Activated T-cell treated with anti-CD3 and anti-CD28 coated beads for 1 hour (primary cell): ENCODE data around the gene VCAN.

ENCODE experiments used
- DNase-seq: peaks from one replicate; pipeline ENCODE4 v3.0.0-alpha.2; 2020; ENCODE audit warnings: low read depth

Gene VCAN

GRCh38 chr5:83469075-83469474 is 2.5 kb upstream of the VCAN start:
- no peak for DNase-seq

DNA sequence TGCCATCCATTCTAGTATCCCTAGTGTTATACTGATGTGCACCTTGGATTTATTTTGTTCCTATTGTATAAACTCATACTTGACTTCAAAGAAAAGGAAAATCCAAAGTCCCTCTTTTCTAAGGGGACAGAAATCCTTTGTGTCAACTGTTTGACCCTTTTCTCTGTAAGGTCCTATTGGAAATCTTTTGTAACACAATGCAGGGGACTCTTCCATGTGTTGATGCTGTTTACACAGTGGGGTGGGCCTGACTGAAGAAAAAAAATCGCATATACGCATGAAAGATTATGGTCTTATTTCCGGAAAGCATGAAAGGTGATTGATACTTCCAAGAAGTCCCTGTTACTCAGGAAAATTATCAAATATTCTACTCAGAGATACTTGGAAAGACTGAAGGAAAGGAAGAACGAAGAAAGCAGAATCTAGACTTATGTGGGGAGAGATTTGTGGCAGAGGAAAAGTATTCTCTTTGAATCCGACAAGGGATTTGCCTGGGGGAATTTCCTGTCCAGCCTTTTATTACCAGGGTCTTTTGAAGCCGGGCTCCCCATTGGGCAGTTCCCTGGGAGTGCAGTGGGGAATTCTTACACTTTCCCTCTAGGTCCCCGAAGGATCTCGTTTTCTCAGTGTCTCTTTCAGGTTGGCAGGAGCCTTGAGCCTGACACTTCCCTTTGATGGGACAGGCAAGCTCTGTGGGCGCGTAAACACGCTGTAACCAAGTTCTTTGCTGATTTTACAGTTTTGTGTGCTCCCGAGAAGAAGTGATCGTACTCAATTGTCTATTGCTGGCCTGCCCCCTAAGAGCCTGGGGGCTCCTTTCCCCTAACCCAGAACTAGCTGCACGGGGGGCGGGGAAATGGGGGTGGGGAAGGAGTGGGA is 779 bp upstream of the VCAN start:
- DNase-seq, result no peak

DNA sequence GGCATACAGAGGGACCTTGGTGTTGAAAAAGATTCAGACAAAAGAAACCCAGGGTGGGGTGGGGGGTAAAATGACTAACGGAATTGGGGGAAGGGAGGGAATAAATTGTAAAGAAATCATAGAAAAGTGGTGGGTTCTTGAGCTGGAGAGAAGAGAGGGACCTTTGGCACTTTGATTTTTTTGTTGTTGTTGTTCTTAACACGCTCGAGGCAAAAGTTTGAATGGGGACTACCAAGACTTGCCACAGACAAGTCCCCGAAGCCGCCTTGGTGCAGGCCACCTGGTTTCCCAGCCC is 616 bp downstream of the VCAN start:
- no peak for DNase-seq

DNA sequence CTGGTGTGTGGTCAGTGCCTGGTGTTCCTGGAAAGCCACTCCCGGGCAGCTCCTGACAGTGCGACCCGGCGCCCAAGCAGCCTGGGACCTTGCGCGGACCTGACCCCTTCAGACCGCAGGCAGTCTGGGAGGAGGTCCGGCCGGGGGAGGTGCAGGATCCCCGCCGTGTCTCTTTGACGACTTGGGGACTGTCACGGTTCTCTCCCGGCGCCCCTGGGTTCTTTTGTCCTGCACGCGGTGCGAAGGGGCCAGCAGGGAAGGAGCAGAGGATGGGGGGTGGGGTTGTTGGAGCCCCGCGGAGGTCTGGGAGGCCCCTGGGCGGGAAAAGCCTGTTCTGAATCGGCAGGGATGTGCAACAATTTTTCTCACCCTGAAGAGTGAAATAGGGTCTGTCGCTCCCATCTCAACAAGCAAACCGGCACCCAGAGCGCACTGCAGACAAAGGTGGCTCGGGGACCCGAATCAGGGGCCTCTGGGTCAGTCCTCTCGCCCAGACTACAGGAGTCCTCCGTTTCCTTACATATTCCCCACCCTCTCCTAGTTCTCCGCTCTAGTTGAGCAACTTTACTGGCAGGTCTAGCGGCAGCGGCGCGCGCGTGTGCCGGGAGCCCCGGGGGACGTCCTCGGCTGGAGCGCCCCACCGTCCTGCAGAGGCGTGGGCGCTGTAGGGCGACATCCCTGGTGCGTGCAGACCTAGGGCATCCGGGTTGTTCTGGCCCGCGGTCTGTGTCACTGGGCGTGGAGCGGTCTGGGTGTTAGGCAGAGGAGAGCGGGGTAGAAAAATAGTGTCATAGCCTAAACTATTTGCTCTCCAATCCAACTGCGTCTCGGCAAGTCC is 1.2 kb downstream of the VCAN start:
- no peak for DNase-seq

DNA sequence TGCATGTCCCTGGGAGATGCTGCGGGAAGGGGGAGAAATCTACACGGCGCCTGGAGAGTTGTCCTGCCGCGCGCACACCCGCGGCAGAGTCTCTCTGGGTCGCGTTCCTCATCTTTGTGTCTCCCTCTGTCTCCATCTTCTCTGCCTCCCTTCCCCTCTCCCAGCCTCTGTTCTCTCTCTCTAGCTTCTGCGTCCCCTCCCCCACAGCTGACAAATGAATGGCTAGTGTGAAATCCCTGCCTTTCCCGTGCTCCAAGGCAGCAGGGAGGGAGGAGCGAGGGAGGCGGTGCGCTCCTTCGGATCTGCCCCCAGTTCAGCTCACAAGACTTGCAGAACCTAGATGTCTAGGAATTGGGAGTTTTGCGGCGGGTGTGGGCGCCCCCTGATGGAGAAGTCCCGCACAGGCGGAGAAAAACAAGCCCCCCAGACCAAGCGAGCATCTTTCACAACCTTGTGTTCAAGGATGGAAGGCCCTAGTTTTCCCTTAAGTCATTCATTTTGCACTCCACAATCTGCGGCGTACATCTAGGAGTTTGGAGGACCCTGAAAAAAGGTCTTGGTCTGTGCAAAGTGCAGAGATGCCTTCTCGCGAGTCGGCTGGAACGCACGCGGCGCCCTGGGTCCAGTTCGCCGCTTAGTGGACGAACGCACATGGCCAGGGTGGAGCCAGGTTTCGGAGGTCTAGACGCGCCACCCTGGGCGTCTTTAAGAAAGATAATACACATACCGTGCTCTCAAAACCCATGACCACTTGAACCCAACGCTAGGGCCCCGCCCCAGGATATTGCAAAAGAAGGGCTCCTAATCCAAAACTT is 2.0 kb downstream of the VCAN start:
- DNase-seq, result no peak

- DNase-seq, result no peak
Observed at GRCh38 chr5:83474161-83474796, 2.7 kb downstream of the VCAN start.

- no peak for DNase-seq
Observed at GRCh38 chr5:83474991-83475390, 3.4 kb downstream of the VCAN start.

GRCh38 chr5:83475391-83475863 is 3.9 kb downstream of the VCAN start:
- DNase-seq, result no peak

GRCh38 chr5:83475935-83476814 is 4.6 kb downstream of the VCAN start:
- DNase-seq, result no peak

GRCh38 chr5:83482961-83483360 is 11.4 kb downstream of the VCAN start:
- DNase-seq, result no peak

DNA sequence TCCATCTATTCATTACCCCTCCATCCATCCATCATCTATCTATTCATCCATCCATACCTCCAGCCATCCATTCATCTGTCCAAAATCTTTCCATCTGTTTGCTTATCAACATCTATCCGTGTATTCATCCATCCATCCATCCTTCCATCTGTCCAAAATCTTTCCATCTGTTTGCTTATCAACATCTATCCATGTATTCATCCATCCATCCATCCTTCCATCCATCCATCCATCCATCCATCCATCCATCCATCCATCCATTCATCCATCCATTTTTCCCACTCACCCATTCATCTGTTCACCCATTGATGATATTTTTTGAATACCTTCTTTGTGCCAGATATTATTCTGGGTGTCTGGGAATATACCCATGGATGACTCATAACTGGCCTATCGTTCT is 12.8 kb downstream of the VCAN start:
- no peak for DNase-seq

- DNase-seq, result no peak
Observed at GRCh38 chr5:83485842-83486241, 14.3 kb downstream of the VCAN start.

GRCh38 chr5:83487155-83487554 is 15.6 kb downstream of the VCAN start:
- DNase-seq, result no peak

GRCh38 chr5:83488271-83488670 is 16.7 kb downstream of the VCAN start:
- no peak for DNase-seq

GRCh38 chr5:83488821-83489220 is 17.3 kb downstream of the VCAN start:
- DNase-seq, result no peak

- no peak for DNase-seq
Observed at GRCh38 chr5:83490203-83490602, 18.7 kb downstream of the VCAN start.

- no peak for DNase-seq
Observed at GRCh38 chr5:83492331-83492730, 20.8 kb downstream of the VCAN start.

GRCh38 chr5:83493644-83494043 is 22.1 kb downstream of the VCAN start:
- no peak for DNase-seq

GRCh38 chr5:83494087-83494620 is 22.6 kb downstream of the VCAN start:
- no peak for DNase-seq

- no peak for DNase-seq
Observed at GRCh38 chr5:83494666-83495065, 23.1 kb downstream of the VCAN start.

- DNase-seq, result no peak
Observed at GRCh38 chr5:83496626-83497025, 25.1 kb downstream of the VCAN start.
